Measurements from ENCODE around the gene ABHD16A. TPM values are rescaled to one million over a fixed set of nuclear protein-coding genes. Genes with fewer than 3 reads are reported as not detected.

ABHD16A gene
- total RNA-seq, 4 donors from 2014 or later = 47.3 to 81.4 (median 71.7) TPM

- H3K4me1 ChIP-seq = peaks cover 26 to 42% of the 10 kb centered on the region in 2 donors
- H3K27ac ChIP-seq = peak within 1 kb of the TSS; percentile 82 to 91 (median 90)
- no peaks in the 10 kb centered on the region for H3K27me3 ChIP-seq
- H3K36me3 ChIP-seq = peaks cover 28 to 32% of the 10 kb centered on the region in 2 donors
- H3K9me3 ChIP-seq = no peaks in the 10 kb centered on the region
- H3K4me3 ChIP-seq (replicated peaks in 1 of 3) = peak within 1 kb of the TSS; percentile 42 to 86 (median 68)
- WGBS, 2 donors = 0 to 3% methylated on average over 14 to 18 of the region's 24 CpGs
- intact Hi-C loops (cut with DNase I) = loop anchor here (5.0 kb wide), 1 partner anchor 34 kb away; the partner anchor contains the start of gene ABHD16A
- DNase-seq = peak; percentile 85 to 87
- TF ChIP-seq POLR2A (IDR thresholded peaks at IDR 0.05) (peak; percentile 61 to 86), CTCF (IDR thresholded peaks at IDR 0.05) (no peak)
Observed at GRCh38 chr6:31736021-31736767, 33.1 kb upstream of the ABHD16A start, which contains the start of gene CLIC1. TSS of gene CLIC1 (minus strand) at chr6:31736530. CDS start at chr6:31736300, 230 bp downstream.

- no peak for TF ChIP-seq CTCF (IDR thresholded peaks at IDR 0.05)
- TF ChIP-seq POLR2A (IDR thresholded peaks at IDR 0.05) = peak in 1 of 2 donors; percentile 41
- H3K36me3 ChIP-seq = peaks cover 33 to 38% of the 10 kb centered on the region in 2 donors
- WGBS, 2 donors = 2 to 3% methylated on average over 18 of the region's 18 CpGs
- H3K27me3 ChIP-seq = no peaks in the 10 kb centered on the region
- peaks cover 22 to 44% of the 10 kb centered on the region in 2 donors for H3K4me1 ChIP-seq
- H3K27ac ChIP-seq = peak overlapping the region; percentile 82 to 91 (median 90)
- peak overlapping the region in 2 of 3 donors; percentile 68 to 86 for H3K4me3 ChIP-seq (replicated peaks in 1 of 3)
- H3K9me3 ChIP-seq = no peaks in the 10 kb centered on the region
- intact Hi-C loops (cut with DNase I) = loop anchor here (5.0 kb wide), 2 partner anchors 33 to 48 kb away; partner anchors contain the start of gene ABHD16A
- peak; percentile 50 for DNase-seq
Observed at GRCh38 chr6:31734821-31735406, 31.8 kb upstream of the ABHD16A start.

- Histone ChIP-seq H3K36me3 (peaks cover 33 to 38% of the 10 kb centered on the region in 2 donors), H3K9me3 (no peaks in the 10 kb centered on the region), H3K4me1 (peaks cover 22 to 42% of the 10 kb centered on the region in 2 donors), H3K27ac (peak overlapping the region; percentile 82 to 91 (median 90)), H3K4me3 (replicated peaks in 1 of 3) (peak overlapping the region in 1 of 3 donors; percentile 68), H3K27me3 (no peaks in the 10 kb centered on the region)
- DNase-seq = no peak
- intact Hi-C loops (cut with DNase I) = loop anchor here (5.0 kb wide), 1 partner anchor 47 kb away; no protein-coding TSS in a partner anchor
- WGBS, 2 donors = 28 to 30% methylated on average over 2 of the region's 2 CpGs
- TF ChIP-seq CTCF (IDR thresholded peaks at IDR 0.05) (no peak), POLR2A (IDR thresholded peaks at IDR 0.05) (no peak)
Observed at GRCh38 chr6:31734247-31734820, 31.2 kb upstream of the ABHD16A start.

GRCh38 chr6:31733734-31734133, 30.6 kb upstream of the ABHD16A start:
- TF ChIP-seq POLR2A (IDR thresholded peaks at IDR 0.05) = no peak
- TF ChIP-seq CTCF (IDR thresholded peaks at IDR 0.05) = no peak
- H3K4me3 ChIP-seq (replicated peaks in 1 of 3) = no peak overlapping the region
- no peaks in the 10 kb centered on the region for H3K27me3 ChIP-seq
- H3K27ac ChIP-seq = peak overlapping the region in 2 of 3 donors; percentile 82 to 90
- peaks cover 33 to 38% of the 10 kb centered on the region in 2 donors for H3K36me3 ChIP-seq
- WGBS, 2 donors = 89 to 92% methylated on average over 4 of the region's 4 CpGs
- peaks cover 23 to 42% of the 10 kb centered on the region in 2 donors for H3K4me1 ChIP-seq
- no peak for DNase-seq
- intact Hi-C loops (cut with DNase I) = loop anchor here (5.0 kb wide), 1 partner anchor 46 kb away; no protein-coding TSS in a partner anchor
- H3K9me3 ChIP-seq = no peaks in the 10 kb centered on the region
